Measurements from ENCODE around the gene ASCC1. TPM values are rescaled to one million over a fixed set of nuclear protein-coding genes. Genes with fewer than 3 reads are reported as not detected.

ASCC1 gene
- total and polyA plus RNA-seq, 2 donors (not counting 1 experiment from before 2014, with no cell fraction given) = 17.9 to 28.1 TPM

GRCh38 chr10:72106154-72106849 lies 109.8 kb downstream of the ASCC1 start:
- intact Hi-C loops (cut with micrococcal nuclease) = no loop called here
- POLR2A ChIA-PET = no interaction called here
- Histone ChIP-seq H3K9ac (ENCODE audit: low read length) (no peak overlapping the region), H3K4me1 (ENCODE audit: control insufficient read depth in 2 of 2, insufficient read depth in 2 of 2, low read length in 2 of 2) (peaks cover 16 to 31% of the 10 kb centered on the region in 2 donors), H2AFZ (ENCODE audit: insufficient read depth, low read depth, low read length, poor library complexity, severe bottlenecking) (no peak overlapping the region), H4K20me1 (ENCODE audit: control insufficient read depth, insufficient read depth, low read length, poor library complexity, severe bottlenecking) (no peaks in the 10 kb centered on the region), H3K36me3 (replicated peaks in 1 of 2; ENCODE audit: control extremely low read depth in 1 of 2, control insufficient read depth in 1 of 2, extremely low read depth in 1 of 2, insufficient read depth in 2 of 2, low read length in 1 of 2) (peaks cover 0 to 16% of the 10 kb centered on the region in 2 experiments), H3K27me3 (replicated peaks in 1 of 4; ENCODE audit: control extremely low read depth in 1 of 4, control insufficient read depth in 3 of 4, insufficient read depth in 4 of 4, low read length in 3 of 4) (no peaks in the 10 kb centered on the region), H3K79me2 (ENCODE audit: control insufficient read depth, insufficient read depth, low read length) (peaks cover 3% of the 10 kb centered on the region), H3K9me3 (ENCODE audit: control extremely low read depth in 1 of 3, control insufficient read depth in 2 of 3, insufficient read depth in 1 of 3, low read length in 2 of 3) (no peaks in the 10 kb centered on the region), H3K4me2 (replicated peaks; ENCODE audit: low read depth, low read length, poor library complexity, severe bottlenecking) (no peak overlapping the region), H3K4me3 (ENCODE audit: control extremely low read depth in 1 of 5, extremely low read depth in 1 of 5, insufficient read depth in 1 of 5, low read depth in 2 of 5, low read length in 4 of 5) (no peak overlapping the region), H3K27ac (ENCODE audit: low read length in 2 of 2) (no peak overlapping the region)
- peak overlapping the region; percentile 12 for H3K27ac Mint-ChIP-seq
- peaks cover 26% of the 10 kb centered on the region for H3K4me1 Mint-ChIP-seq
- H3K27me3 Mint-ChIP-seq = no peaks in the 10 kb centered on the region
- ATAC-seq (ENCODE audit: low read depth) (no peak), DNase-seq (no peak)
- H3K9me3 Mint-ChIP-seq (ENCODE audit: insufficient read depth) = no peaks in the 10 kb centered on the region
- no CpG with 5 or more reads among the region's 2 CpGs for WGBS (ENCODE audit: insufficient coverage)
- CTCF ChIA-PET = interaction anchor here (1.5 kb wide), 1 partner anchor 231 kb away, joined by 4 read pairs; no protein-coding TSS in a partner anchor
- H3K4me3 Mint-ChIP-seq = no peak overlapping the region
- TF ChIP-seq EZH2 (IDR thresholded peaks at IDR 0.05; ENCODE audit: borderline replicate concordance, insufficient read depth, low read depth, low read length, poor library complexity, severe bottlenecking) = no peak
- TF ChIP-seq CTCF (IDR thresholded peaks at IDR 0.05) = no peak

DNA sequence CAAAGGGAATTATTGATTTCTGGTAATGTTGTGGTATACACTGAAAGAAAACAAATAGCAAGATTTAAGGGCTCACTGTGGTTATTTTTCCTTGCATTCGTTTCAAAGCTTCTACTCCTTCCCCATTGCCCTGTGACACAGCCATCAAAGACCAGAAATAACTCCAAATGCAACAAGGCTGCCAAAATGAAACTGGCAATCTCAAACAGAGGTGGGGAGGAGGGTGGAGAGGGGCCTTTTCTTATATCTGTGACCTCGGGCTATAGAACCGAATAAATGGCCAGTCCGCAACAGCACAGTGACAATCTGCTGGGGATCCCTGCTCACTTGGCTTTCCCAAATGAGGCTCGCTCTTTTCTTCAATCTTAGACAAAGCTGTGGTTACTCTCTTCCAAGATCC lies 110.4 kb downstream of the ASCC1 start:
- H4K20me1 ChIP-seq (ENCODE audit: control insufficient read depth, insufficient read depth, low read length, poor library complexity, severe bottlenecking) = no peaks in the 10 kb centered on the region
- H3K27ac ChIP-seq (ENCODE audit: low read length in 2 of 2) = no peak overlapping the region
- CTCF ChIA-PET = interaction anchor here (1.2 to 1.5 kb wide), 2 partner anchors 57 to 232 kb away, joined by 3 to 4 read pairs; no protein-coding TSS in a partner anchor
- H3K4me3 ChIP-seq (ENCODE audit: control extremely low read depth in 1 of 5, extremely low read depth in 1 of 5, insufficient read depth in 1 of 5, low read depth in 2 of 5, low read length in 4 of 5) = no peak overlapping the region
- DNase-seq = no peak
- H3K9me3 ChIP-seq (ENCODE audit: control extremely low read depth in 1 of 3, control insufficient read depth in 2 of 3, insufficient read depth in 1 of 3, low read length in 2 of 3) = no peaks in the 10 kb centered on the region
- H3K36me3 ChIP-seq (replicated peaks in 1 of 2; ENCODE audit: control extremely low read depth in 1 of 2, control insufficient read depth in 1 of 2, extremely low read depth in 1 of 2, insufficient read depth in 2 of 2, low read length in 1 of 2) = peaks cover 0 to 21% of the 10 kb centered on the region in 2 experiments
- H2AFZ ChIP-seq (ENCODE audit: insufficient read depth, low read depth, low read length, poor library complexity, severe bottlenecking) = no peak overlapping the region
- Mint-ChIP-seq H3K4me1 (peaks cover 26% of the 10 kb centered on the region), H3K4me3 (no peak overlapping the region), H3K27ac (no peak overlapping the region), H3K27me3 (no peaks in the 10 kb centered on the region), H3K9me3 (ENCODE audit: insufficient read depth) (no peaks in the 10 kb centered on the region)
- POLR2A ChIA-PET = no interaction called here
- no peak overlapping the region for H3K4me2 ChIP-seq (replicated peaks; ENCODE audit: low read depth, low read length, poor library complexity, severe bottlenecking)
- no peak for ATAC-seq (ENCODE audit: low read depth)
- 100% methylated on average over 3 of the region's 5 CpGs for WGBS (ENCODE audit: insufficient coverage)
- H3K79me2 ChIP-seq (ENCODE audit: control insufficient read depth, insufficient read depth, low read length) = peaks cover 3% of the 10 kb centered on the region
- no peaks in the 10 kb centered on the region for H3K27me3 ChIP-seq (replicated peaks in 1 of 4; ENCODE audit: control extremely low read depth in 1 of 4, control insufficient read depth in 3 of 4, insufficient read depth in 4 of 4, low read length in 3 of 4)
- peaks cover 16 to 31% of the 10 kb centered on the region in 2 donors for H3K4me1 ChIP-seq (ENCODE audit: control insufficient read depth in 2 of 2, insufficient read depth in 2 of 2, low read length in 2 of 2)
- intact Hi-C loops (cut with micrococcal nuclease) = no loop called here
- no peak overlapping the region for H3K9ac ChIP-seq (ENCODE audit: low read length)
- no peak for TF ChIP-seq EZH2 (IDR thresholded peaks at IDR 0.05; ENCODE audit: borderline replicate concordance, insufficient read depth, low read depth, low read length, poor library complexity, severe bottlenecking)
- no peak for TF ChIP-seq CTCF (IDR thresholded peaks at IDR 0.05)
